Left lobe of liver (tissue), 2 donors: Measurements from ENCODE around the gene KIF21B. TPM values are rescaled to one million over a fixed set of nuclear protein-coding genes. Genes with fewer than 3 reads are reported as not detected.

Experiments
- ATAC-seq: fragments of 200-7000 bp; cut with Tn5 transposase; one replicate; pipeline ENCODE4 v1.9.1; 2020; ENCODE audit warnings: mild to moderate bottlenecking, moderate library complexity
- DNase-seq: peaks from one replicate; pipeline ENCODE4 v3.0.0-alpha.2; 2020; ENCODE audit warnings: low spot score
- total RNA-seq: library from RNA; stranded (reverse); gene quantifications from one replicate; pipeline ENCODE4 v1.2.1, GENCODE V29; 2021
- donor health status: DM: no; HTN: no; CAD: no; lungs with moderate emphysema.
- donor health status: DM: no; HTN: yes; CAD: no.

The KIF21B gene
- total RNA-seq, 1 donor from 2014 or later: 0.93 TPM

- DNase-seq: no peak
- ATAC-seq: peak; percentile 52
Measured at GRCh38 chr1:201001962-201002361, 21.6 kb downstream of the KIF21B start.

- ATAC-seq (no peak), DNase-seq (no peak)
Measured at GRCh38 chr1:201000391-201000790, 23.1 kb downstream of the KIF21B start.

GRCh38 chr1:200999667-201000066 is 23.8 kb downstream of the KIF21B start:
- no peak for DNase-seq
- ATAC-seq: no peak

GRCh38 chr1:200998323-200998722 is 25.2 kb downstream of the KIF21B start:
- no peak for DNase-seq
- ATAC-seq: no peak

GRCh38 chr1:200992382-200993048 is 31.0 kb downstream of the KIF21B start:
- DNase-seq (no peak), ATAC-seq (no peak)

GRCh38 chr1:200991097-200991614 is 32.4 kb downstream of the KIF21B start:
- no peak for DNase-seq
- ATAC-seq: no peak

- ATAC-seq (no peak), DNase-seq (no peak)
Measured at GRCh38 chr1:200990114-200990513, 33.4 kb downstream of the KIF21B start.

GRCh38 chr1:200989337-200989736 is 34.2 kb downstream of the KIF21B start:
- DNase-seq: no peak
- no peak for ATAC-seq

- no peak for DNase-seq
- no peak for ATAC-seq
Measured at GRCh38 chr1:200988693-200989092, 34.8 kb downstream of the KIF21B start.

- DNase-seq (no peak), ATAC-seq (no peak)
Measured at GRCh38 chr1:200985481-200985880, 38.0 kb downstream of the KIF21B start.

- ATAC-seq: no peak
- no peak for DNase-seq
Measured at GRCh38 chr1:200983035-200983561, 40.4 kb downstream of the KIF21B start.

- DNase-seq: no peak
- no peak for ATAC-seq
Measured at GRCh38 chr1:200982071-200982945, 41.2 kb downstream of the KIF21B start.

- DNase-seq (no peak), ATAC-seq (no peak)
Measured at GRCh38 chr1:200981278-200981677, 42.2 kb downstream of the KIF21B start.

- DNase-seq: no peak
- no peak for ATAC-seq
Measured at GRCh38 chr1:200980873-200981272, 42.6 kb downstream of the KIF21B start.

GRCh38 chr1:200980452-200980772 is 43.1 kb downstream of the KIF21B start:
- DNase-seq (no peak), ATAC-seq (no peak)

- DNase-seq (no peak), ATAC-seq (peak; percentile 40)
Measured at GRCh38 chr1:200979574-200980451, 43.7 kb downstream of the KIF21B start.

- ATAC-seq (no peak), DNase-seq (no peak)
Measured at GRCh38 chr1:200977071-200977754, 46.3 kb downstream of the KIF21B start.

GRCh38 chr1:200976634-200977033 is 46.9 kb downstream of the KIF21B start:
- DNase-seq (no peak), ATAC-seq (no peak)

- ATAC-seq (no peak), DNase-seq (no peak)
Measured at GRCh38 chr1:200975458-200975857, 48.1 kb downstream of the KIF21B start.

- DNase-seq (no peak), ATAC-seq (no peak)
Measured at GRCh38 chr1:200974711-200975110, 48.8 kb downstream of the KIF21B start.
